ENCODE results near the gene KLK10.

Gene KLK10

GRCh38 chr19:51019544-51019925 lies at the start of gene KLK10:
Gene KLK10, minus strand, starts transcription at chr19:51019709. Its CDS starts 579 bp downstream, at chr19:51019130.
- TF ChIP-seq GATA3 (IDR thresholded peaks at IDR 0.05; ENCODE audit: low read depth, low read length) (no peak), GATA2 (IDR thresholded peaks at IDR 0.05; ENCODE audit: low read depth, low read length) (no peak)

- TF ChIP-seq GATA3 (IDR thresholded peaks at IDR 0.05; ENCODE audit: low read depth, low read length) (no peak), GATA2 (IDR thresholded peaks at IDR 0.05; ENCODE audit: low read depth, low read length) (no peak)
Measured at GRCh38 chr19:51066393-51067186, 47.1 kb upstream of the KLK10 start.

- TF ChIP-seq GATA2 (IDR thresholded peaks at IDR 0.05; ENCODE audit: low read depth, low read length) (no peak), GATA3 (IDR thresholded peaks at IDR 0.05; ENCODE audit: low read depth, low read length) (no peak)
Measured at GRCh38 chr19:51065221-51065960, 45.9 kb upstream of the KLK10 start.

- TF ChIP-seq GATA3 (IDR thresholded peaks at IDR 0.05; ENCODE audit: low read depth, low read length) (no peak), GATA2 (IDR thresholded peaks at IDR 0.05; ENCODE audit: low read depth, low read length) (no peak)
Measured at GRCh38 chr19:51064534-51065220, 45.2 kb upstream of the KLK10 start, which contains the start of gene KLK13. Gene KLK13, minus strand, starts transcription at chr19:51065092. Its CDS starts 25 bp downstream, at chr19:51065067.

GRCh38 chr19:51063664-51064063 lies 44.2 kb upstream of the KLK10 start:
- no peak for TF ChIP-seq GATA2 (IDR thresholded peaks at IDR 0.05; ENCODE audit: low read depth, low read length)
- TF ChIP-seq GATA3 (IDR thresholded peaks at IDR 0.05; ENCODE audit: low read depth, low read length) = no peak

- TF ChIP-seq GATA2 (IDR thresholded peaks at IDR 0.05; ENCODE audit: low read depth, low read length) (no peak), GATA3 (IDR thresholded peaks at IDR 0.05; ENCODE audit: low read depth, low read length) (no peak)
Measured at GRCh38 chr19:51060973-51061372, 41.5 kb upstream of the KLK10 start.

GRCh38 chr19:51060336-51060735 lies 40.8 kb upstream of the KLK10 start:
- no peak for TF ChIP-seq GATA3 (IDR thresholded peaks at IDR 0.05; ENCODE audit: low read depth, low read length)
- TF ChIP-seq GATA2 (IDR thresholded peaks at IDR 0.05; ENCODE audit: low read depth, low read length) = no peak

GRCh38 chr19:51059715-51060114 lies 40.2 kb upstream of the KLK10 start:
- TF ChIP-seq GATA3 (IDR thresholded peaks at IDR 0.05; ENCODE audit: low read depth, low read length) (no peak), GATA2 (IDR thresholded peaks at IDR 0.05; ENCODE audit: low read depth, low read length) (no peak)

GRCh38 chr19:51055866-51056265 lies 36.4 kb upstream of the KLK10 start:
- TF ChIP-seq GATA3 (IDR thresholded peaks at IDR 0.05; ENCODE audit: low read depth, low read length) = no peak
- no peak for TF ChIP-seq GATA2 (IDR thresholded peaks at IDR 0.05; ENCODE audit: low read depth, low read length)

GRCh38 chr19:51047031-51047335 lies 27.5 kb upstream of the KLK10 start:
- TF ChIP-seq GATA2 (IDR thresholded peaks at IDR 0.05; ENCODE audit: low read depth, low read length) (no peak), GATA3 (IDR thresholded peaks at IDR 0.05; ENCODE audit: low read depth, low read length) (no peak)

GRCh38 chr19:51044327-51044726 lies 24.8 kb upstream of the KLK10 start:
- no peak for TF ChIP-seq GATA2 (IDR thresholded peaks at IDR 0.05; ENCODE audit: low read depth, low read length)
- TF ChIP-seq GATA3 (IDR thresholded peaks at IDR 0.05; ENCODE audit: low read depth, low read length) = no peak

GRCh38 chr19:51043497-51043896 lies 24.0 kb upstream of the KLK10 start:
- TF ChIP-seq GATA3 (IDR thresholded peaks at IDR 0.05; ENCODE audit: low read depth, low read length) (no peak), GATA2 (IDR thresholded peaks at IDR 0.05; ENCODE audit: low read depth, low read length) (no peak)

- TF ChIP-seq GATA2 (IDR thresholded peaks at IDR 0.05; ENCODE audit: low read depth, low read length) (no peak), GATA3 (IDR thresholded peaks at IDR 0.05; ENCODE audit: low read depth, low read length) (no peak)
Measured at GRCh38 chr19:51040151-51040550, 20.6 kb upstream of the KLK10 start.

GRCh38 chr19:51036519-51036918 lies 17.0 kb upstream of the KLK10 start:
- TF ChIP-seq GATA2 (IDR thresholded peaks at IDR 0.05; ENCODE audit: low read depth, low read length) (no peak), GATA3 (IDR thresholded peaks at IDR 0.05; ENCODE audit: low read depth, low read length) (no peak)

Data from SH-SY5Y (cell line).